SU-DHL-6 (cell line): Measurements from ENCODE around the gene NCBP3.

Source experiments
- EZH2phosphoT487 ChIP-seq: fragments of 200-600 bp; sonication (generic), shearing (Covaris generic); conservative IDR thresholded peaks from 2 replicates; pipeline ENCODE4 v1.6.1; 2018; ENCODE audit warnings: mild to moderate bottlenecking, antibody characterized with exemption, low read length, moderate library complexity, mixed read lengths
- TF ChIP-seq, protein P1 (sequence below): fragments of 200-600 bp; sonication (generic); IDR thresholded peaks from one replicate; pipeline ENCODE4 v1.5.1; 2017; ENCODE audit warnings: antibody characterized with exemption, mild to moderate bottlenecking, low read length, moderate library complexity; ENCODE audit not compliant: insufficient read depth, poor library complexity, severe bottlenecking

DNA sequence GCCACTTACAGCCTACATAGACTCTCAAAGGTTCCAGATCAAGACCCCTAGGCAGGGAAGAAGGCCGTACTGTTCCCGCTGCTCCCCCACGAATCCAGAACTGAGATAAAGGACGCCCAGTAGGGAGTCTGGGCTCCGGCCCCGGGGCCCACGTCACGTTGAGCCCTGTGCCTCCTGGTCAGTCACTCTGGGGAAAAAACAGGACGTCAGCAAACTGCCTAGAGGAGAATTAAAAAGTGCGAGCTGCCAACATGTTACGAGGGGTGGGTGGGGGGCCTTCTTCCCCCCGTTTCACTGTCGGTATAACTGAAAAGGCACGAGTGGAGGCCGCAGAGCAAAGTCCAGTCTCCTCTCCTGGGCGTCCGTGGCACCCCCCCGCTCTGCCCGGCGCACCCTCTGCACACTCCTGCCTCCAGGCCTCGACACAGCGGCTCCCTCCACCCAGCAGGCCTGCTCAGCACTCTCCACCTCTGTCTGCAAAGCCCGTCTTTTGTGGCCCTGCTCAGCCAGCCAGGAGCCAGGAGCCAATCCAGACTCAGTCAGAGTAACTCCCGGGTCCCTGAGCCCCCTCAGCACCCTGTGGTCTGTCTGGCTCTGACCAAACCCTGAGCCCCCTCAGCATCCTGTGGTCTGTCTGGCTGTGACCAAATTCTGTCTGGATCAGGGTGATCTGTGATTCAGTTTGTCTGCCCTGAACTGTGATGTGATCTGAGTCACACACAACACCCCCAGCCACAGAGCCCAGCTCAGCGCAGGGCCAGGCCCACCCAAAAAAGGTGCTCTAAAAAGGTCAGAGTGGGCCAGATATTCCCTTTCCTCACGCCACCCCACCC is 51.3 kb downstream of the NCBP3 start:
- TF ChIP-seq, protein P1, sequence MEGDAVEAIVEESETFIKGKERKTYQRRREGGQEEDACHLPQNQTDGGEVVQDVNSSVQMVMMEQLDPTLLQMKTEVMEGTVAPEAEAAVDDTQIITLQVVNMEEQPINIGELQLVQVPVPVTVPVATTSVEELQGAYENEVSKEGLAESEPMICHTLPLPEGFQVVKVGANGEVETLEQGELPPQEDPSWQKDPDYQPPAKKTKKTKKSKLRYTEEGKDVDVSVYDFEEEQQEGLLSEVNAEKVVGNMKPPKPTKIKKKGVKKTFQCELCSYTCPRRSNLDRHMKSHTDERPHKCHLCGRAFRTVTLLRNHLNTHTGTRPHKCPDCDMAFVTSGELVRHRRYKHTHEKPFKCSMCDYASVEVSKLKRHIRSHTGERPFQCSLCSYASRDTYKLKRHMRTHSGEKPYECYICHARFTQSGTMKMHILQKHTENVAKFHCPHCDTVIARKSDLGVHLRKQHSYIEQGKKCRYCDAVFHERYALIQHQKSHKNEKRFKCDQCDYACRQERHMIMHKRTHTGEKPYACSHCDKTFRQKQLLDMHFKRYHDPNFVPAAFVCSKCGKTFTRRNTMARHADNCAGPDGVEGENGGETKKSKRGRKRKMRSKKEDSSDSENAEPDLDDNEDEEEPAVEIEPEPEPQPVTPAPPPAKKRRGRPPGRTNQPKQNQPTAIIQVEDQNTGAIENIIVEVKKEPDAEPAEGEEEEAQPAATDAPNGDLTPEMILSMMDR: no peak
- no peak for TF ChIP-seq EZH2phosphoT487
